Measurements from ENCODE around the gene FBXW4. TPM values are rescaled to one million over a fixed set of nuclear protein-coding genes. Genes with fewer than 3 reads are reported as not detected.

Gene FBXW4
- total and polyA plus RNA-seq, 10 of the 15 experiments (the other 5 are each of a cell fraction or from before 2014, with no cell fraction given), result 5.7 to 42.0 (median 27.5) TPM

DNA sequence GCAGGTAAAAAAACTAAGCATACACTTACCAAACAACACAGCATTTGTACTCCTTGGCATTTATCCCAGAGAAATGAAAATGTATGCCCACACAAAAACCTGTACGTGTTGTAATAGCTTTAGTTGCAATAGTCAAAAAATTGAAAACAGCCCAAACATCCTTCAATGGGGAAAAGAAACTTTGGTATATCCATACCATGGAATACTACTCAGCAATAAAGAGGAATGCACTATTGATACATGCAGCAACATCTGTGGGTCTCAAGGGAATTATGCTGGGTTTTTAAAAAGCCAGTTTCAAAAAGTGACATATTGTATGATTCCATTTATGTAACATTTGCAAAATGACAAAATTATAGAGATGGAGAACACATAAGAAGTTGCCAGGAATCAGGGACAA, 71.4 kb downstream of the FBXW4 start (continued):
- TF ChIP-seq NFYA (IDR thresholded peaks at IDR 0.05; ENCODE audit: borderline replicate concordance, low read depth, low read length), result no peak

GRCh38 chr10:101619983-101620382, 75.0 kb downstream of the FBXW4 start:
- intact Hi-C loops (cut with micrococcal nuclease; ENCODE audit: unreplicated experiment) (no loop called here), in situ Hi-C loops (cut with MboI) (no loop called here)
- Histone ChIP-seq H3K4me1 (ENCODE audit: control insufficient read depth, insufficient read depth, low read length) (peaks cover 19% of the 10 kb centered on the region), H2AFZ (ENCODE audit: control insufficient read depth, low read depth, low read length) (no peak overlapping the region), H4K20me1 (ENCODE audit: control insufficient read depth, insufficient read depth) (no peaks in the 10 kb centered on the region), H3K4me2 (ENCODE audit: control insufficient read depth, insufficient read depth) (no peak overlapping the region), H3K36me3 (ENCODE audit: control insufficient read depth in 2 of 2, insufficient read depth in 2 of 2, low read length in 1 of 2) (peaks cover 2 to 9% of the 10 kb centered on the region in 2 experiments; a peak in 3 of 4 replicates), H3K27me3 (replicated peaks in 1 of 2; ENCODE audit: control insufficient read depth in 2 of 2, insufficient read depth in 2 of 2, low read length in 1 of 2) (no peaks in the 10 kb centered on the region), H3K9me3 (replicated peaks; ENCODE audit: control insufficient read depth, insufficient read depth, low read length) (no peaks in the 10 kb centered on the region), H3K9ac (ENCODE audit: control insufficient read depth, insufficient read depth, low read length) (no peak overlapping the region), H3K79me2 (ENCODE audit: control insufficient read depth, insufficient read depth, low read length) (no peaks in the 10 kb centered on the region), H3K4me3 (no peak overlapping the region), H3K27ac (ENCODE audit: control insufficient read depth, insufficient read depth) (no peak overlapping the region)
- ATAC-seq, result no peak
- BruUV-seq (replicated peaks), result no TSS peak
- no peak for DNase-seq (ENCODE audit: low read depth, low spot score)
- POLR2A ChIA-PET, result no interaction called here
- TF ChIP-seq RB1 (IDR thresholded peaks at IDR 0.05; ENCODE audit: borderline replicate concordance) (no peak), GATAD2B (conservative IDR thresholded peaks at IDR 0.05; ENCODE audit: low read depth) (no peak), MTA2 (IDR thresholded peaks at IDR 0.05; ENCODE audit: low read depth) (no peak), ATF7 (IDR thresholded peaks at IDR 0.05; ENCODE audit: low read depth) (no peak)
- TF ChIP-seq, protein P1, sequence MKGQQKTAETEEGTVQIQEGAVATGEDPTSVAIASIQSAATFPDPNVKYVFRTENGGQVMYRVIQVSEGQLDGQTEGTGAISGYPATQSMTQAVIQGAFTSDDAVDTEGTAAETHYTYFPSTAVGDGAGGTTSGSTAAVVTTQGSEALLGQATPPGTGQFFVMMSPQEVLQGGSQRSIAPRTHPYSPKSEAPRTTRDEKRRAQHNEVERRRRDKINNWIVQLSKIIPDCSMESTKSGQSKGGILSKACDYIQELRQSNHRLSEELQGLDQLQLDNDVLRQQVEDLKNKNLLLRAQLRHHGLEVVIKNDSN (IDR thresholded peaks at IDR 0.05; ENCODE audit: borderline replicate concordance, extremely low read length, insufficient read depth, low read depth, low read length), result no peak
- RAD21 ChIA-PET (ENCODE audit: unreplicated experiment), result no interaction called here
- WGBS (ENCODE audit: insufficient coverage, insufficient replicate concordance, low lambda C conversion rate, missing lambda C conversion rate), result 97% methylated on average over 6 of the region's 6 CpGs
- no peak for FAIRE-seq
- CTCF ChIA-PET, result interaction anchor here (1.2 kb wide), 1 partner anchor 51 kb away, joined by 4 read pairs; no protein-coding TSS in a partner anchor
- SMC1A ChIA-PET (ENCODE audit: uncharacterized antibody, unreplicated experiment), result no interaction called here

Data from GM12878 (cell line).